NCI-H2171 treated with DMSO at 0.1 percent for 48 hours (cell line): ENCODE data around the gene BEND7.

Source experiments
- DNase-seq: peaks from one replicate; lab custom pipeline; 2025; lab: John Stamatoyannopoulos, UW

The BEND7 gene

DNA sequence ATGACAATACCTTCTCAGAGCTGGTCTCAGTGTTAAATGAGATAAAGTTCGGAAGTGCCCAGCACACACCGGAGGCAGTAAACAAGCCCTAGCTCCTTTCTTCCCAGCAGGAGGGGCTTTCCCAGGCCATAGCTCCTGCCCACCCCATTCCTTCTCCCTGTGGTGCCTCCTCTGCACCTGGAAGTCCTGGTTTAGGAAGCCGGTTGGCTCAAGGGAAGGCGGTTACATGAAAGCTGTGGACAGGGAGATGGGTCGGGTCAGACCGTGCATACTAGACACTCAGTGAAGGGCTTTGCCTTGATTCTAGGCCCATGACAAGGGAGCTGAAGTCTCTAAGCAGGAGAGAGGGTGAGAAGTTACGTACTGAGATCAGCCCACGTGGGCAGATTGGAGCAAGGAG is 8.6 kb downstream of the BEND7 start:
- no peak for DNase-seq

DNA sequence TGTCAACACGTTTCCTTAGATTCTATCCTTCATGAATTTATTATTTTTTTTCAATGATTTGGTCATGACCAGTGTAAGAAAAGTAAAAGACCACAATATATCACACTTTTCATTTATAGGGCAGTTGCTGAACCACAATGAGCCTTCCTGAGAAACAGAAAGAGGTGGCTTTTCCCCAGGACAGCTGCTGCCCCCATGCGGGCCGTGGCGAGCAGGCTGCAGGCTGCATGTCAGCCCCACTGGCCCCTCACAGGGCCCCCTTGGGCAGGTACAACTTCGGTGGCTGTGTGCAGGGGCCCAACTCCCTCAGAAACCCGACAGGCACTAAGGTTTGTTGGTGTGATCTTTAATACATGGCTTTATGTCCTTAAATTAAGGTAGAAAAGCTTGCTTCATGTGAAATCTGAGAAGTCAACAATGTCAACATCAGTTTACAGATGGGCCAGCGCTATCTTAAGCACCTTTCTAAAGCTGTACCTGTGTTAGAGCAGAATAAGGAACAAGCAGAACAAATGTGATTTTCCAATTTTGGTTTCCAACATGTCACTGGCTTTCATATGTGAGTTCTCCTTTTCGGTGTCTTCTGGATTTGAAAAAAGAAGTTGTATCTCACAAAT is 10.6 kb downstream of the BEND7 start:
- no peak for DNase-seq

DNA sequence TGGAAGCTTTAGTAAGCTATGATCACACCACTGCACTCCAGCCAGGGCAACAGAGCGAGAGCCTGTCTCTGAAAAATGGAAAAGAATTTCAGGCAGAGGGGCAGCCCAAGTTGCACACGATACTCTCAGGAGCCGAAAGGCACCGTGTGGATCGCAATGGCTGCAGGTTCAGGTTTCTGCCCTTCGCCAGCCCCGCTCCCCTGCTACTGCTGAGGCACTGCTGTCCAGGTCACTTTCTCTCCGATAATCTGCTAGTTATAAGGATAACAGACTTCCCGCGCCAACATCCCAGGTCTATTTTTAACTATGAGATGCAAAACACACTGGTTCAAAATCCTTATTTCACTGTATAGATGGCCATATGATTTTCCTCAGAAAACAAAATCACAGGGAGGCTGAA is 11.1 kb downstream of the BEND7 start:
- no peak for DNase-seq

DNA sequence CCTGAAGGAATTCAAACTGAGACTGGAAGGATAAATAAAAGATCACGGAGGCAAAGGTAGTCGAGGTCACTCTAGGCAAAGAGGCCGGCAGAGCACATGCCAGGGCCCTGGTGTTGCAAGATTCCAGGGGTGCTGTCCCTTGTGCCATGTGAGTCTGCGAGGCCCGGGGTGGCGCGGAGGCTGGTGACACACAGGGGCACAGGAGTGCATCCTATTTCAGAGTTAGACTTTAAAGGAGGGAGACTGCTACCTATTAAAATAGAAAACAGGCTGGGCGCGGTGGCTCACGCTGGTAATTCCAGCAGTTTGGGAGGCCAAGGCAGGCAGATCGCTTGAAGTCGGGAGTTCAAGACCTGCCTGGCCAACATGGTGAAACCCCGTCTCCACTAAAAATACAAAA is 12.6 kb downstream of the BEND7 start:
- no peak for DNase-seq

DNA sequence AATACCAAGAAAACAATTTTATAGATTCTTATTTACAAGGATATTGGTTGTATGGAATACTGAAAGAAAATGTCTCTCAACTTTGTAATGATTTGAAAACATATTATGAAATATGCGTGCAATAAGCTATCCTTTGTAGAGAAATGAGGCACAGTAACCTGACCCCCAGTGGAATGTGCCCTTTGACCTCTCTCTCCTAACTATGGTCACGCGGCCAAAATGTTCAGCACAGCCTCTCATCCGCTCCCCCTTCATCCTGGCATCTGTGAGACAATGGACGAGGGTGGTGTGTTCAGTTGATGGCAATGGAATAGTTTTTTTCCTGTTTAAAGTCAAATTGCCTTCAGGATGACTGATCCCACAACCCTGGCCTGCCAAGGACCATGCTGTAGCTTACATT is 13.3 kb downstream of the BEND7 start:
- DNase-seq = no peak

DNA sequence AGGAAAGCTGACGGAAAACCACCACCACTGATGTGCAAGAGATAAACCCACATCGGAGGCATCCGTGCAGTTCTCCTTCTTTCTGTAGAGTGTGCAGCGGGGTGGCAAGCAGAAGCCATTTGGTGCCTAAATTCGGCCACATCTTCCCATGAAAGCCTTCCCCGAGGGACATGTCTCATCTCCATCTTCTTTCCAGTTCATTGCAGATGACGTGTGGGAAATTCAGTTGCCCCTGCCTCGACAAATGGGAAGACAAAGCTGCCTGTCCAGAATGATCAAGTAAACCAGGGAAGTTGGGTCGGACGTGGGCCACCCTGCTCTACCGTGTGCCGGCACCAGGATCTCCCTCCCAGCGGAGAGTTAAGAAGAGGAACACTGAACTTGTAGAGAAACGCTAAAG is 14.5 kb downstream of the BEND7 start:
- no peak for DNase-seq

DNA sequence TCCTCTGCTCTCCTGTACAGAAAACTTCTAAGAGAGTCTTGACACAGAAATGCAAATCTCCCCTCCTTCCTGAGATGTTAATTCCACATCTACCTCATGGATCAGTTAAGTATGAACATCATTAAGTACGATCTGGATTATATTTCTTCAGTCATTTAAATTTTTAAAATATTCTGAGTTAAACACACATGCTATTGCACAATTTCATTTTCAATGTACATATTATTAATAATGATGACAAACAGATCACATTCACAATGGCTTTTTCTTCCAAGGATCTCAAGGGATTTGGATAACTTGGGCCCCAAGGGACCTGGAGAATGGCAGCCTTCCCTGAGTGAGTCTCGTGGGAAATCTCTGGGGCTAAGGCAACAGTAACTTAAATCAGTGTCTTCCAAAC is 16.2 kb downstream of the BEND7 start:
- no peak for DNase-seq

DNA sequence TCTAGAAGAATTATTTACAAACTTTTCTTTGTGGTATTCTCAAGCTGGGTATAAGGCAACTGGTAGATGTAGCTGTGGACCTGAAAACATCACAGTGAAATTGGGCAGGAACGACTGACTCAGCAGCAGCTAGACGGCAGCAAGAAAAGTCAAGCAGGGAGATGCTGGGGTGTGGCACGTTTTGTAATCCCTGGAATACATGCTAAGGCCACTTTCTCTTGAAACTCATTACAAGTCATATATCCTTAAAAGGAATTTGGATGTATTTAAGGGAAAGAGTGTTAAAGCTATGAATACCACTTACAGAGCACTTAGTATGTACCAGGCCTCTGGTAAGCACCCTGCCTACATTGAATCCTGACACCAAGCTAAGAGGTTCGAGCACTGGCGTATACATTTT is 17.4 kb downstream of the BEND7 start:
- no peak for DNase-seq

DNA sequence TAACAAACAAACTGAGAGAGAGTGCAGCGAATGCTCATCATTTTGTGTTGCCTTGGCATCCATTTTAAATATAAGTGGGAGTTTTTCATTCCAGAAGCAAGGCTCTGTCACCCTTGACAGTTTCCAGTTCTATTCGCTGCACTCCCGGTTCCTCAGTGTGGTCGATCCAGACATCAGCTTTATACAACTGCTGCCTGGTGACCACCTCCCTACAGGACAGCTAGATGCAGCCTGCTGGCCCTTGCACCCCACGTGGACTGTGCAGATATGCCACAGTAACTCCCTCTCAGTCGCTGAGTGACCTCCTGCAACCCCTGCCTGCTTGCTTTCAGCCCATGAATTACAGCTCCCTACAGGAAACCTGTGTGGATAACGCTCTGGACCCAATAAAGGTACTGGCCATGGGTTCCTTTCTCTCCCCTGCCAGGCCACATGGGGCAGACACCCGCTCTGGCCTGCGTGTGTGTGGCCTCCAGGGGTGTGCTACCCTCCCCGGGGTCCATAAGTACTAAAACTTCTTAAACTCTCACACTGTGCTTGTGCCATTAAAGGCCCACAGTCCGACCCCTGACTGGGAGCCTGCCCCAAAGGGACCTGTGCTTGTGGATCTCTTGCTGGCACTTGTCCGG is 23.6 kb downstream of the BEND7 start:
- DNase-seq = no peak

DNA sequence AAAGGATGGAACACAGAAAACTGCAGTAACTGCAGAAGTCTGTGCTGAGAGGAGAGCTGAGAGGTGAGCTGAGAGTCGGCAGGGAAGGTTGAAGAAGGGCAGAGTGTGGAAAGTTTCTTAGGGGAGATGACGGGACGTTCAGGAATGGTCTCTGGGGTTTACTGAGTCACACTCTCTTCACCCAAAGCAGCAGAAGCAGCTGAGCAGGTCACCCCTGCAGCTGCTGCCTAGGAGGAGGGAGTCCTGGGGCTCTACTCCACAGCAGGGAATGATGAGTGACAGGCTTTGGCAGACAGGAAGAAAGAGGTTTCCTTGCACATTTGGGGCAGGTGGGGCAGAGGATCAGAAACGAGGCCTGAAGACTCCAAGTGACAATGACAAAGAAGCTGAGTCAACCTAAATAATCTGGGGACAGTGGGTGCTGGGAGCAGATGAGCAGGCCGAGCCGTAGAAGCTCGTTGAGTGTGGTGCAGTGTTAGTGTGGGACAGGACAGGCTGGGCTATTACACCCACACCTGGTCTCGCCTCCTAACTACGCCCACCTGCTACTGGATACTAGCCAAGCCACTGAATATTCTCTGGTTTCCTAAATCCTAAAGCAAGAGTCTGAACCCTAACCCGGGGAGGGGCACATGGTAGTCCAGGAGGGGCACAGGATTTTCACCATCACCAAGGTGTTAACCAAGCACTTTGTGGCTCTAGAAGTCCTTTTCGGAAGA is 24.9 kb downstream of the BEND7 start:
- DNase-seq = peak; percentile 45

DNA sequence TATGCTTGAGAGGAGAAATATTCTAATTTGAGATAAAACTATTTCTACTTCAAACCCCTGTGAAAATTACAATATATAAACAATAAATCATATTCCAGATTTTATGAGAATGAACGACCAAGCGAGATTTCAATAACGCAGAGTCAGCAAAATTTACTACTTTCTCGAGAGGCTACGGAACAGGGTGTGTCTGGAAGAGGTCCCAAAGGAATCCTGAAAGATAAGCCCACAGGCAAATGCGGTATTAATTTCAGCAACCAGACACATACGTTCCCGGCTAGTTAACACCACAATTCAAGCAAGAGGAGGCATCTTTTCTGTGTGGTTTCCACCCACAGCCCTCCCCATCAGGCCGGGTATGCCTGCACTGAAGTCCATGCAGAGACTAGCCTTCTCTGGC is 26.4 kb downstream of the BEND7 start:
- peak; percentile 23 for DNase-seq

DNA sequence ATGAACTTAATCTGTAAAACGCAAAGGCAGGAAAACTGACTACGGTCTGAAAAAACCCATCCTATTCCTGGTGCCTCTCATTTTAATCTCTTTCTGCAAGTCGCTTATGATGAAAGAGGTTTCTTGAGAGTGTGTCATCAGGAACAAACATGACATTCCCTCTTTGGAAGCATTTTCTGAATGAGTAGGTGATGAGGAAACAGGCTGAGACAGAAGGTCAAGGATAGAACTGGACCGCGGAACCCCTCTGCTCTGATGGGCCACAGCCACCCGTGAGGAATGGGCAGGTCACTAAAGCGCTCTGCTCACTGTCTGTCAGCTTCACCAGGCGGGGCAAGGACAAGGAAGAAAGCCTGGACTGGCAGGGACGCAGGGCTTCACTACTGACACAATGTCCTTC is 28.6 kb downstream of the BEND7 start:
- DNase-seq = no peak

DNA sequence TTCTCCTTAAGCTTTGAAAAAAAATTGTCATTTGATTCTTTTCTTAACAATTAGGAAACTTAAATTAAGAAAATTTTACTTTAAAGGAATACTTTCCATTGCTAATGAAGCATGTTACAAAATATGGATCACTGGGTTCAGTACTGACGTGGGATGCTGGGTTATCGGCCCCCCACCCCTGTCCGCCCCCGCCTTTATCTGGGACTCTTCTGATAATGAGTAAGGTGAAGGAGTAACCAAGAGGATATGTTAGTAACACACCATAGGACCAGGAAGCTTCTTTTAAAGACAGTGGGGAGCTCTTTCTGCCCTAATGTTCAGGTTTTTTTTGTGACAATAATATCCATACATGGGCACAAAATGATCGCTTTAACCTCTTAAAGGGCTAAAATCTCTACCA is 29.7 kb downstream of the BEND7 start:
- no peak for DNase-seq

DNA sequence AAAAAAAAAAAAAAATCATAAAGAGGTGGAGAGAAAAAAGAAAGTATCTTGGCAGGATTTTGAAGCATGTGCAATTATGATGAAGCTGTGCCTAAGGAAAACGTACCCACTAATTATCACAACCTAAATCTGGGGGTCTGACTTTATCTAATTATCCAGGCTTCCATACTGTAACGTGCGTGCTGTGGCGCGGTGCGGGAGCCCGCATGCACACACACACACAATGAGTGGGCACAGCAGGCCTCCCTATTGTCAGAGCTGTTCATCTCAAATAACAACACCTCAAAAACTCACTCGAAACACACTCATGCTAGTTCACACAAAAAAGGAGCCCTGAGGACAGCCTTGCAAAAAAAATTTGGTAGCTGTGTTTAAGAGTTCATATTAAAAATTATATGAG is 31.9 kb downstream of the BEND7 start:
- DNase-seq = no peak

DNA sequence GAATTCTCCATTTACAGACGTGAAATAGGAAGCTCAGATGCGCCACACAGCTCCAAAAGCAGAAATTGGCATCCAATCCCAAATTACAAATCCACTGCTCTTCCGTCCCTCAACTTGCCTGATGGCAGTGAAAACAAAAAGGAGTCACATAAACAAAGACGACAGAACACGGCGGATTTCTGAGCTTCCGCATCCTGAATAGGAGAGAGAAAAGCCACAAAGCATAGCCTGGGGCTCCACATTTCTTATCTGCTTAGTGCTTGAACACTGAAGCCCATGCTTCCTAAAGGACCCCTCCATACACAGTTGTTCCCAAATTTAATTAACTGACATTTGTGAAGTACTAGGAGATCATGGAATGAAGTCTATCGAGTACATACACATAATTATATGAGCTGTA is 32.6 kb downstream of the BEND7 start:
- no peak for DNase-seq

DNA sequence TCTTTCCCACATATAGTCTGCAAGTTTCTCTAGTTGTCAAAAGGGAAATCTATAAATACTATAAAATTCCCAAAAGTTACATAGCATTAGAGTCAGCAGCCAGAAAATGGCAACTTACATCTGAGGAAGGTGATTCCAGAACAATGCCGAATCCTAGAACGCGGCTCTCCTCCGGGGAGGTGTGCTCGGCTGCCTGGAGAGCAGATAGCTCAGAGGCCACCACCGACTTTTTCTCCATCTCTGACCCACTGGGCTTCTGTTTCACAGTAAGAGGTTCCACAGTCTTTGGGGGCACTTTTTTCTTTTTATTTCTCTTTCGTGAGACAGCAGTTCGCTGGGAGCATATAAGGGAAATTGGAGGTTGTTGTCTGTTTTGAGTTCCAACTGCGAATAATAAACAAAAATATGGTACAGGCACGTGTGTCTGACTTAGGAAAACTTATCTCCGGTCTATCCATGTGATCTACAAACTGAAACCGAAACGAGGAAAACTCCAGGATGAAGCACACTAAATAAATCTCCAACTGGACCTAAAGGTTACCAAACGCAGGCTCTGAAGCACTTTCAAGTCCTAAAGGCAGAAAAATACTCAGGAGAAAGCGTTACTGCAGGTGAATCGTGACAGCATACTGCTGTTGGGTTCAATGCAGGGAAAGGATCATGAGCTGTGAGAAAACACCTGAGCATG is 36.2 kb downstream of the BEND7 start:
- DNase-seq = no peak

DNA sequence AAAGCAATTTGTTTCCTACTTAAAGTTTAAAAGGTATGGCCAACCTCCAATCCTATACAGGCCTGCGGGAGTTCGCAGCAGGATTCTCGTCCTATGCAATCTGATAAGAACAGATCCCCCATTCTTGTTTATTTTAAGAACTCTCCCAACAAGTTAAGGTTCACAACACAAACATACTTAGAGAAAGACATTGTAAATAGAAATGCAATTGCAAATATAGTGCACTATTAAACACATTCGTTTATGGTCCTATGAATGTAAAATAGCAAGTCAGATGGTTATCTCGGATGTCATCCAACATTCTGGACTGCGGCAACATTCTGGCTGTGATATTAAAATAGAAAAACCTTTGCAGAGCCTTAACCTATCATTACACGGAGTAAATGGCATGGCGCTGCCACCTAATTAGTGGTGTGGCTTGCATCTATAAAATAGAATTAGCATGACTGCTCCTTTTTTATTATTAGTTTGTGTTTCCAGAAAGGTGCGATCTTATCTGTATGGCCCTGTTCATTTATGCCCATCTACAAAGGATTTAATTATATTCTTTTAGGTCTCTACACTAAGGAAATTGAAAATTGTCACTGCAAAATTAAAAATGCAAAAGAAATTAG is 37.0 kb downstream of the BEND7 start:
- DNase-seq = no peak

DNA sequence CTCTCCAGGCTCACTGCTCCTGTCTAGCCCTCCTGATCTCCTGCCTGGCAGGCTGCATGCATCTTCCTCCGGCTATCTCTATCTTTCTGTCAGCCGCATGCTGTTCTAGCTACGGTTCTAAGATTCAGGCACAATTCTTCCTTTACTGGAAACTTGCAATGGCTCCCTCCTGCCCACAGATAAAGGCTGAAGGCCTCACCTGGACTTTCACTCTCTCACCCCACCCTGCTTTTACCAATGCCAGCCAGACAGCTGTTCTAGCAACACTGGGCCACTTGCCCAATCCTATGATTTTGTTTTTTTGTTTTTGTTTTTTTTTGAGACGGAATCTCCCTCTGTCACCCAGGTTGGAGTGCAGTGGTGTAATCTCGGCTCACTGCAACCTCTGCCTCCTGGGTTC is 38.3 kb downstream of the BEND7 start:
- no peak for DNase-seq

DNA sequence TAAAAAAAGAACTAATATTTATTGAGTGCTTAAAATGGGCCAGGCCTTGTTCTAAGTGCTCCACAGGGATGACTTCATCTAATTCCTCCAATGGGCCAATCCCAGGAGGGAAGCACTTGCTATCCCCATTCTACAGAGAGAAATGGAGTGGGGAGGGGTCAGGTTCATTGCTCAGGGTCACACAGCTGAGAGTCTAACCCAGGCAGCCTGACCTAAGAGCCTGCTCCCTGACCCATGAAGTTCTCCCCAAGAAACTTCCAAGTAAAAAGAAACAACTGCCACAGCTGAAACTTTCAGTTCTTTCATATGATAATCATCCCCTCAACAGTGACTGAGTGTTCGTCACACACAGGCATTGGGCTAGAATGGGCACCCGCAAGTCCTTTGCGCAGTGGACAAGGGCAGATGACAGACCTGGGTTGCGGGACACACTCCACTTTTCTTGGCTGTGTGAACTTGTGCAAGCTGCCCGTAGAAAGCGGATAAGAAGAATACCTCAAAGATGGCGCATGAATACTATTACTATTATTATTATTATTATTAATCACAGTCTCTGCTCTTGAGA is 39.7 kb downstream of the BEND7 start:
- DNase-seq = no peak

DNA sequence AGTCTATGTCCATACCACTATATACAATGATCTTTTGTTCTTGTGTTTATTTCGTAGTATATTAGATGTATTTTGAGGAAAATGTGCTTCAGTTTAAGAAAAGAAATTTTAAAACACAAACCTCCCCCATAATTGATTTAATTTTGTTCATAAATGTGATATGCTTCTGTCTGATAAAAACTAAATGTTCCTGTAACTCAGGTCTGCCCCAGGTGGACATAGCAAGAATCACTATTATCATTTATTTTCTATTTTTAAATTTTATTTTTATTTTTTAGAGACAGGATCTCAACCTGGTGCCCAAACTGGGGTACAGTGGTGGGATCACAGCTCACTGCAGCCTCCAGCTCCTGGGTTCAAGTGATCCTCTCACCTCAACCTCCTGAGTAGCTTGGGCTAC is 43.2 kb downstream of the BEND7 start:
- DNase-seq = no peak

DNA sequence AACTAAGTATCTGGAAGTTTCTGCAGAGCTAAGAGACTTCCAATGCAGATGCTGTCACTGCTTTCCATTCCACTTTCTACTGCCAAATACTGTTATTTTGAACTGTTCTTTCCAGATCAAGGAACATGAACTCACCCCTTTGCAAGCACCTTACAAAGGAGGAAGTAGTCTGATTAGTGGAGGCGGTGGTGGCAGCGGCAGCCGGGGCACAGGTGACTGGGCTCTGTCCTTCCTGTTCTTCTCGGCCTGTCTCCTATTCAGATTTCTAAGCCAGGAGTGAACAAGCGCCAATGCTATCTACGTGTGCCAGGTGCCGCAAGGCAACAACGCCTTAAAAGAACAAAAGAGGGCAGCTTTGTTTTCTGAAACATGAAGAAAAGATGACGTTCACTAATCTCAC is 44.9 kb downstream of the BEND7 start:
- DNase-seq = no peak

DNA sequence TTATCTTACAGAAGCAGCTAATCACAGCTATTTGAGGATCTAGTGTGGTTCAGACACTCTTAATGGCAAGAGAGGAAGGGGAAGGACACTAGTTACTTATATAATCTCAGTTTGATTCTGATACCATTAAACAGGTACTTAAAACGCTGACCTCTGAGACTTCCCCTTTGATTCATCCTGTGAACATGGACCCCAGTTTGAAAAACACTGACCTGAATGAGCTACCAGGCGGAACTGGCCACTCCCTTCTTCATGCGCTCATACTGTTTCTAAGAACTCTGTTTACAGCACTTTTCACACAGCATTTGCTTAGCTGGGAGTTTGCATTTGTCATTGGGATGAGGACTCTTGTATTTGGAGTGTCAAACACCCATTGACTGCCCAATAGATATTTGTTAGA is 45.7 kb downstream of the BEND7 start:
- no peak for DNase-seq
